Chondrocyte (in vitro differentiated cells): Measurements from ENCODE around the gene EIF4ENIF1. TPM values are rescaled to one million over a fixed set of nuclear protein-coding genes. Genes with fewer than 3 reads are reported as not detected.

ENCODE experiments used
- DNase-seq: peaks from one replicate; pipeline ENCODE4 v3.0.0; 2021; ENCODE audit warnings: mixed read lengths, low spot score
- H3K27ac Mint-ChIP-seq: one replicate; pipeline ENCODE4 v1.8.0; 2021; ENCODE audit warnings: mild to moderate bottlenecking, moderate library complexity, mixed read lengths; ENCODE audit not compliant: unreplicated experiment
- H3K27me3 Mint-ChIP-seq: 2 replicates; pipeline ENCODE4 v1.8.0; 2021; ENCODE audit warnings: low read depth, mixed read lengths
- H3K36me3 Mint-ChIP-seq: 2 replicates; pipeline ENCODE4 v1.8.0; 2021; ENCODE audit warnings: low read depth, mixed read lengths
- H3K4me1 Mint-ChIP-seq: 2 replicates; pipeline ENCODE4 v1.8.0; 2021; ENCODE audit warnings: low read depth, mild to moderate bottlenecking, mixed read lengths
- H3K4me3 Mint-ChIP-seq: one replicate; pipeline ENCODE4 v1.8.0; 2021; ENCODE audit warnings: mild to moderate bottlenecking, moderate library complexity, mixed read lengths; ENCODE audit not compliant: unreplicated experiment
- H3K9me3 Mint-ChIP-seq: 2 replicates; pipeline ENCODE4 v1.8.0; 2021; ENCODE audit warnings: low read depth, mixed read lengths
- CTCF ChIP-seq: fragments of 200-600 bp; sonication (generic); IDR thresholded peaks from 2 replicates; pipeline ENCODE4 v1.5.0; 2021; ENCODE audit warnings: antibody characterized with exemption, mild to moderate bottlenecking, moderate library complexity
- total RNA-seq: library from RNA; stranded (reverse); gene quantifications from 3 replicates; pipeline ENCODE4 v1.2.1, GENCODE V29; 2021

The EIF4ENIF1 gene
- total RNA-seq, 1 donor from 2014 or later = 29.3 TPM

GRCh38 chr22:31474743-31475142, 14.9 kb downstream of the EIF4ENIF1 start:
- TF ChIP-seq CTCF = peak; percentile 28
- no peak for DNase-seq
- H3K27me3 Mint-ChIP-seq = no peaks in the 10 kb centered on the region

GRCh38 chr22:31465307-31465706, 24.3 kb downstream of the EIF4ENIF1 start:
- Mint-ChIP-seq H3K36me3 (peaks cover 40% of the 10 kb centered on the region), H3K27me3 (no peaks in the 10 kb centered on the region), H3K4me1 (no peaks in the 10 kb centered on the region), H3K27ac (no peak overlapping the region), H3K9me3 (no peaks in the 10 kb centered on the region), H3K4me3 (no peak overlapping the region)
- DNase-seq = no peak
- no peak for TF ChIP-seq CTCF

More at GRCh38 chr22:31474743-31475142, 14.9 kb downstream of the EIF4ENIF1 start:
- H3K4me1 Mint-ChIP-seq = peaks cover 20% of the 10 kb centered on the region
- H3K4me3 Mint-ChIP-seq = no peak overlapping the region
- H3K9me3 Mint-ChIP-seq = no peaks in the 10 kb centered on the region
- peaks cover 9% of the 10 kb centered on the region for H3K36me3 Mint-ChIP-seq
- H3K27ac Mint-ChIP-seq = peak overlapping the region; percentile 51

GRCh38 chr22:31461699-31462098, 27.9 kb downstream of the EIF4ENIF1 start:
- Mint-ChIP-seq H3K36me3 (peaks cover 39% of the 10 kb centered on the region), H3K9me3 (no peaks in the 10 kb centered on the region)

GRCh38 chr22:31451709-31452571, 37.7 kb downstream of the EIF4ENIF1 start:
- H3K4me1 Mint-ChIP-seq = peaks cover 5% of the 10 kb centered on the region
- peak overlapping the region; percentile 30 for H3K27ac Mint-ChIP-seq
- peaks cover 21% of the 10 kb centered on the region for H3K36me3 Mint-ChIP-seq
- H3K27me3 Mint-ChIP-seq = no peaks in the 10 kb centered on the region
- DNase-seq = no peak
- H3K9me3 Mint-ChIP-seq = no peaks in the 10 kb centered on the region
- H3K4me3 Mint-ChIP-seq = no peak overlapping the region
- TF ChIP-seq CTCF = peak; percentile 79

More at GRCh38 chr22:31461699-31462098, 27.9 kb downstream of the EIF4ENIF1 start:
- Mint-ChIP-seq H3K4me3 (no peak overlapping the region), H3K27me3 (no peaks in the 10 kb centered on the region), H3K4me1 (no peaks in the 10 kb centered on the region), H3K27ac (no peak overlapping the region)
- DNase-seq = no peak
- TF ChIP-seq CTCF = no peak

GRCh38 chr22:31449506-31449905, 40.1 kb downstream of the EIF4ENIF1 start:
- Mint-ChIP-seq H3K4me1 (peaks cover 5% of the 10 kb centered on the region), H3K27me3 (no peaks in the 10 kb centered on the region), H3K9me3 (no peaks in the 10 kb centered on the region), H3K27ac (peak overlapping the region; percentile 36), H3K36me3 (peaks cover 26% of the 10 kb centered on the region), H3K4me3 (no peak overlapping the region)
- no peak for TF ChIP-seq CTCF
- DNase-seq = no peak
